K562 (cell line): Measurements from ENCODE around the gene PARP1. TPM values are rescaled to one million over a fixed set of nuclear protein-coding genes. Genes with fewer than 3 reads are reported as not detected.

Source experiments
- MAFG ChIP-seq: fragments of 450-650 bp; conservative IDR thresholded peaks from 2 replicates; pipeline ENCODE4 v1.6.1; 2016; ENCODE audit warnings: missing genetic modification characterization, missing compliant biosample characterization
- POLR2G ChIP-seq: fragments of 200-400 bp; formaldehyde crosslinking; IDR thresholded peaks from 2 replicates; pipeline ENCODE4 v1.6.1; 2017; ENCODE audit warnings: low read depth, mild to moderate bottlenecking, antibody characterized with exemption, low read length, moderate library complexity
- ZNF24 ChIP-seq: fragments of 450-650 bp; IDR thresholded peaks from 2 replicates; pipeline ENCODE4 v1.6.1; 2016
- polyA plus RNA-seq, 8 experiments: library from polyadenylated mRNA; depleted of rRNA in 4 of 8; stranded (reverse) in 5 of 8; unstranded in 3 of 8; fragments of >200 nt; fragmentation: Nextera tagmentation in 2 of 8; fragmentation: Illumina TruSeq in 1 of 8; extraction: Ambion mirVana in 2 of 8; extraction: Trizol in 1 of 8; gene quantifications; 2 replicates each; pipeline versions ENCODE4 v1.2.1 to v1.2.3, GENCODE V29; 2011 to 2014; ENCODE audit warnings: inconsistent platforms in 1 of 8, missing spikeins in 1 of 8
- total RNA-seq, 7 experiments: library from RNA; depleted of rRNA in 6 of 7; stranded (reverse); fragments of >200 nt in 6 of 7; fragmentation: Illumina TruSeq in 2 of 7; extraction: Trizol in 2 of 7; gene quantifications; 2 replicates each; pipeline versions ENCODE4 v1.2.1 to v1.2.3, GENCODE V29; 2011 to 2021; ENCODE audit warnings: low replicate concordance in 1 of 7
- TF ChIP-seq, protein P1 (sequence below): fragments of 450-650 bp; IDR thresholded peaks from 2 replicates; pipeline ENCODE4 v1.6.1; 2016; ENCODE audit warnings: mild to moderate bottlenecking, moderate library complexity
- TF ChIP-seq, protein P2 (sequence below), 2 experiments: IDR thresholded peaks in 1 of 2; conservative IDR thresholded peaks in 1 of 2; 2 replicates each; pipeline ENCODE4 v1.6.1; 2016; ENCODE audit warnings: low read depth in 2 of 2, mild to moderate bottlenecking in 1 of 2, missing compliant biosample characterization in 1 of 2, missing genetic modification characterization in 1 of 2, moderate library complexity in 1 of 2
- TF ChIP-seq, protein P3 (sequence below): sonication (generic); formaldehyde crosslinking; IDR thresholded peaks from 2 replicates; pipeline ENCODE4 v1.8.0; 2022; ENCODE audit warnings: missing genetic modification reagents, mild to moderate bottlenecking, borderline replicate concordance

PARP1 gene
- total and polyA plus RNA-seq, 9 of the 15 experiments (the other 6 are each of a cell fraction or from before 2014, with no cell fraction given) = 121 to 306 (median 250) TPM

DNA sequence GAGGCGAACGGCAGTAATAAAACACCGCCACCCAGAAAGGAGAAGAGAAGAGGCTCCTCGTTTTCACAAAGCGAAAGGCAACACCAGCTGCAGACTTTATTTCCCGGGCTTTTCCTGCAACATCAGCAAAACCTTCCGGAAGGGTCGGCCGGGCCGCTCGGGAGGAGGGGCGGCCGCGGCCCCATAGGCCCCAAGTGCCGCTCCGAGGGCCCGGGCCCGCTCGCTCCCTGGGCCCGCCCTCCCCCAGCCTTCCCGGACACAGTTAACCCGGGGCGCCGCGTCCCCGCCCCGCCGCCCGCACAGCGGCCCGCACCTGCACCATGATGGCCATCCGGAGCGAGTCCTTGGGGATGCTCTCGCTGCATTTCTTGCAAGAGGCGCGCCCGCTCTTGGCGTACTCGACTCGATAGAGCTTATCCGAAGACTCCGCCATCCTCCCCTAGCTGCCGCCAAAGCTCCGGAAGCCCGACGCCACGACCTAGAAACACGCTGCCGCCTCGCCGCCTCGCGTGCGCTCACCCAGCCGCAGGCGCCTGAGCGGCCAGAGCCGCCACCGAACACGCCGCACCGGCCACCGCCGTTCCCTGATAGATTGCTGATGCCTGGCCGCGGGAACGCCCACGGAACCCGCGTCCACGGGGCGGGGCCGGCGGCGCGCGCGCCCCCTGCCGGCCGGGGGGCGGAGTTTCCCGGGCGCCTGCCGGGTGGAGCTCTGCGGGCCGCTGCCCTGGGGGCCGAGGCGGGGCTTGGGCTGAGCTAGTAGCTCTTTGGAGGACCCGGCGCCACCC, at the start of gene PARP1 (continued):
- TF ChIP-seq, protein P1, sequence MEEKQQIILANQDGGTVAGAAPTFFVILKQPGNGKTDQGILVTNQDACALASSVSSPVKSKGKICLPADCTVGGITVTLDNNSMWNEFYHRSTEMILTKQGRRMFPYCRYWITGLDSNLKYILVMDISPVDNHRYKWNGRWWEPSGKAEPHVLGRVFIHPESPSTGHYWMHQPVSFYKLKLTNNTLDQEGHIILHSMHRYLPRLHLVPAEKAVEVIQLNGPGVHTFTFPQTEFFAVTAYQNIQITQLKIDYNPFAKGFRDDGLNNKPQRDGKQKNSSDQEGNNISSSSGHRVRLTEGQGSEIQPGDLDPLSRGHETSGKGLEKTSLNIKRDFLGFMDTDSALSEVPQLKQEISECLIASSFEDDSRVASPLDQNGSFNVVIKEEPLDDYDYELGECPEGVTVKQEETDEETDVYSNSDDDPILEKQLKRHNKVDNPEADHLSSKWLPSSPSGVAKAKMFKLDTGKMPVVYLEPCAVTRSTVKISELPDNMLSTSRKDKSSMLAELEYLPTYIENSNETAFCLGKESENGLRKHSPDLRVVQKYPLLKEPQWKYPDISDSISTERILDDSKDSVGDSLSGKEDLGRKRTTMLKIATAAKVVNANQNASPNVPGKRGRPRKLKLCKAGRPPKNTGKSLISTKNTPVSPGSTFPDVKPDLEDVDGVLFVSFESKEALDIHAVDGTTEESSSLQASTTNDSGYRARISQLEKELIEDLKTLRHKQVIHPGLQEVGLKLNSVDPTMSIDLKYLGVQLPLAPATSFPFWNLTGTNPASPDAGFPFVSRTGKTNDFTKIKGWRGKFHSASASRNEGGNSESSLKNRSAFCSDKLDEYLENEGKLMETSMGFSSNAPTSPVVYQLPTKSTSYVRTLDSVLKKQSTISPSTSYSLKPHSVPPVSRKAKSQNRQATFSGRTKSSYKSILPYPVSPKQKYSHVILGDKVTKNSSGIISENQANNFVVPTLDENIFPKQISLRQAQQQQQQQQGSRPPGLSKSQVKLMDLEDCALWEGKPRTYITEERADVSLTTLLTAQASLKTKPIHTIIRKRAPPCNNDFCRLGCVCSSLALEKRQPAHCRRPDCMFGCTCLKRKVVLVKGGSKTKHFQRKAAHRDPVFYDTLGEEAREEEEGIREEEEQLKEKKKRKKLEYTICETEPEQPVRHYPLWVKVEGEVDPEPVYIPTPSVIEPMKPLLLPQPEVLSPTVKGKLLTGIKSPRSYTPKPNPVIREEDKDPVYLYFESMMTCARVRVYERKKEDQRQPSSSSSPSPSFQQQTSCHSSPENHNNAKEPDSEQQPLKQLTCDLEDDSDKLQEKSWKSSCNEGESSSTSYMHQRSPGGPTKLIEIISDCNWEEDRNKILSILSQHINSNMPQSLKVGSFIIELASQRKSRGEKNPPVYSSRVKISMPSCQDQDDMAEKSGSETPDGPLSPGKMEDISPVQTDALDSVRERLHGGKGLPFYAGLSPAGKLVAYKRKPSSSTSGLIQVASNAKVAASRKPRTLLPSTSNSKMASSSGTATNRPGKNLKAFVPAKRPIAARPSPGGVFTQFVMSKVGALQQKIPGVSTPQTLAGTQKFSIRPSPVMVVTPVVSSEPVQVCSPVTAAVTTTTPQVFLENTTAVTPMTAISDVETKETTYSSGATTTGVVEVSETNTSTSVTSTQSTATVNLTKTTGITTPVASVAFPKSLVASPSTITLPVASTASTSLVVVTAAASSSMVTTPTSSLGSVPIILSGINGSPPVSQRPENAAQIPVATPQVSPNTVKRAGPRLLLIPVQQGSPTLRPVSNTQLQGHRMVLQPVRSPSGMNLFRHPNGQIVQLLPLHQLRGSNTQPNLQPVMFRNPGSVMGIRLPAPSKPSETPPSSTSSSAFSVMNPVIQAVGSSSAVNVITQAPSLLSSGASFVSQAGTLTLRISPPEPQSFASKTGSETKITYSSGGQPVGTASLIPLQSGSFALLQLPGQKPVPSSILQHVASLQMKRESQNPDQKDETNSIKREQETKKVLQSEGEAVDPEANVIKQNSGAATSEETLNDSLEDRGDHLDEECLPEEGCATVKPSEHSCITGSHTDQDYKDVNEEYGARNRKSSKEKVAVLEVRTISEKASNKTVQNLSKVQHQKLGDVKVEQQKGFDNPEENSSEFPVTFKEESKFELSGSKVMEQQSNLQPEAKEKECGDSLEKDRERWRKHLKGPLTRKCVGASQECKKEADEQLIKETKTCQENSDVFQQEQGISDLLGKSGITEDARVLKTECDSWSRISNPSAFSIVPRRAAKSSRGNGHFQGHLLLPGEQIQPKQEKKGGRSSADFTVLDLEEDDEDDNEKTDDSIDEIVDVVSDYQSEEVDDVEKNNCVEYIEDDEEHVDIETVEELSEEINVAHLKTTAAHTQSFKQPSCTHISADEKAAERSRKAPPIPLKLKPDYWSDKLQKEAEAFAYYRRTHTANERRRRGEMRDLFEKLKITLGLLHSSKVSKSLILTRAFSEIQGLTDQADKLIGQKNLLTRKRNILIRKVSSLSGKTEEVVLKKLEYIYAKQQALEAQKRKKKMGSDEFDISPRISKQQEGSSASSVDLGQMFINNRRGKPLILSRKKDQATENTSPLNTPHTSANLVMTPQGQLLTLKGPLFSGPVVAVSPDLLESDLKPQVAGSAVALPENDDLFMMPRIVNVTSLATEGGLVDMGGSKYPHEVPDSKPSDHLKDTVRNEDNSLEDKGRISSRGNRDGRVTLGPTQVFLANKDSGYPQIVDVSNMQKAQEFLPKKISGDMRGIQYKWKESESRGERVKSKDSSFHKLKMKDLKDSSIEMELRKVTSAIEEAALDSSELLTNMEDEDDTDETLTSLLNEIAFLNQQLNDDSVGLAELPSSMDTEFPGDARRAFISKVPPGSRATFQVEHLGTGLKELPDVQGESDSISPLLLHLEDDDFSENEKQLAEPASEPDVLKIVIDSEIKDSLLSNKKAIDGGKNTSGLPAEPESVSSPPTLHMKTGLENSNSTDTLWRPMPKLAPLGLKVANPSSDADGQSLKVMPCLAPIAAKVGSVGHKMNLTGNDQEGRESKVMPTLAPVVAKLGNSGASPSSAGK = peak; percentile 93
- peak; percentile 24; the same call in 1 of the 2 replicates for TF ChIP-seq ZNF24
- peak; percentile 96 for TF ChIP-seq MAFG (tag)
- TF ChIP-seq, protein P2, sequence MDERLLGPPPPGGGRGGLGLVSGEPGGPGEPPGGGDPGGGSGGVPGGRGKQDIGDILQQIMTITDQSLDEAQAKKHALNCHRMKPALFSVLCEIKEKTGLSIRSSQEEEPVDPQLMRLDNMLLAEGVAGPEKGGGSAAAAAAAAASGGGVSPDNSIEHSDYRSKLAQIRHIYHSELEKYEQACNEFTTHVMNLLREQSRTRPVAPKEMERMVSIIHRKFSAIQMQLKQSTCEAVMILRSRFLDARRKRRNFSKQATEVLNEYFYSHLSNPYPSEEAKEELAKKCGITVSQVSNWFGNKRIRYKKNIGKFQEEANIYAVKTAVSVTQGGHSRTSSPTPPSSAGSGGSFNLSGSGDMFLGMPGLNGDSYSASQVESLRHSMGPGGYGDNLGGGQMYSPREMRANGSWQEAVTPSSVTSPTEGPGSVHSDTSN (CRISPR knock-in tag; IDR thresholded peaks at IDR 0.05; ENCODE audit: low read depth) = peak; percentile 14; the same call in 1 of the 2 replicates
- TF ChIP-seq, protein P2 (tag; conservative IDR thresholded peaks at IDR 0.05; ENCODE audit: low read depth) = no peak
- peak; percentile 100 for TF ChIP-seq POLR2G
- TF ChIP-seq, protein P3, sequence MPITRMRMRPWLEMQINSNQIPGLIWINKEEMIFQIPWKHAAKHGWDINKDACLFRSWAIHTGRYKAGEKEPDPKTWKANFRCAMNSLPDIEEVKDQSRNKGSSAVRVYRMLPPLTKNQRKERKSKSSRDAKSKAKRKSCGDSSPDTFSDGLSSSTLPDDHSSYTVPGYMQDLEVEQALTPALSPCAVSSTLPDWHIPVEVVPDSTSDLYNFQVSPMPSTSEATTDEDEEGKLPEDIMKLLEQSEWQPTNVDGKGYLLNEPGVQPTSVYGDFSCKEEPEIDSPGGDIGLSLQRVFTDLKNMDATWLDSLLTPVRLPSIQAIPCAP (CRISPR knock-in tag) = no peak; the same call in 1 of the 2 replicates
